Type B pancreatic cell (in vitro differentiated cells): ENCODE data around the gene TIPARP. TPM values are rescaled to one million over a fixed set of nuclear protein-coding genes. Genes with fewer than 3 reads are reported as not detected.

Source experiments
- DNase-seq: peaks from one replicate; pipeline ENCODE4 v3.0.0; 2021; ENCODE audit warnings: mixed read lengths; ENCODE audit not compliant: unreplicated experiment; ENCODE audit errors: extremely low spot score
- H3K27ac Mint-ChIP-seq: 2 replicates; pipeline ENCODE4 v1.8.0; 2021; ENCODE audit warnings: mild to moderate bottlenecking, mixed read lengths
- H3K27me3 Mint-ChIP-seq: 2 replicates; pipeline ENCODE4 v1.8.0; 2021; ENCODE audit warnings: mixed read lengths
- H3K36me3 Mint-ChIP-seq: 2 replicates; pipeline ENCODE4 v1.8.0; 2021; ENCODE audit warnings: mixed read lengths
- H3K4me1 Mint-ChIP-seq: one replicate; pipeline ENCODE4 v1.8.0; 2021; ENCODE audit warnings: mixed read lengths; ENCODE audit not compliant: unreplicated experiment
- H3K4me3 Mint-ChIP-seq: 2 replicates; pipeline ENCODE4 v1.8.0; 2021; ENCODE audit warnings: mild to moderate bottlenecking, mixed read lengths
- H3K9me3 Mint-ChIP-seq: 2 replicates; pipeline ENCODE4 v1.8.0; 2021; ENCODE audit warnings: mixed read lengths
- long read RNA-seq: library from polyadenylated mRNA; unstranded; transcript quantifications from one replicate; pipeline ENCODE4 v2.0.0, GENCODE V29; 2020
- total RNA-seq: library from RNA; stranded (reverse); gene quantifications from 2 replicates; pipeline ENCODE4 v1.2.1, GENCODE V29; 2021; ENCODE audit warnings: low replicate concordance
- TF ChIP-seq, protein P1 (sequence below): fragments of 200-600 bp; sonication (generic); conservative IDR thresholded peaks from 2 replicates; pipeline ENCODE4 v1.5.0; 2021; ENCODE audit warnings: antibody characterized with exemption, mild to moderate bottlenecking

TIPARP gene, protein sequence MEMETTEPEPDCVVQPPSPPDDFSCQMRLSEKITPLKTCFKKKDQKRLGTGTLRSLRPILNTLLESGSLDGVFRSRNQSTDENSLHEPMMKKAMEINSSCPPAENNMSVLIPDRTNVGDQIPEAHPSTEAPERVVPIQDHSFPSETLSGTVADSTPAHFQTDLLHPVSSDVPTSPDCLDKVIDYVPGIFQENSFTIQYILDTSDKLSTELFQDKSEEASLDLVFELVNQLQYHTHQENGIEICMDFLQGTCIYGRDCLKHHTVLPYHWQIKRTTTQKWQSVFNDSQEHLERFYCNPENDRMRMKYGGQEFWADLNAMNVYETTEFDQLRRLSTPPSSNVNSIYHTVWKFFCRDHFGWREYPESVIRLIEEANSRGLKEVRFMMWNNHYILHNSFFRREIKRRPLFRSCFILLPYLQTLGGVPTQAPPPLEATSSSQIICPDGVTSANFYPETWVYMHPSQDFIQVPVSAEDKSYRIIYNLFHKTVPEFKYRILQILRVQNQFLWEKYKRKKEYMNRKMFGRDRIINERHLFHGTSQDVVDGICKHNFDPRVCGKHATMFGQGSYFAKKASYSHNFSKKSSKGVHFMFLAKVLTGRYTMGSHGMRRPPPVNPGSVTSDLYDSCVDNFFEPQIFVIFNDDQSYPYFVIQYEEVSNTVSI
- 37.5 and 48.1 TPM in 2 replicates for total RNA-seq
- long read RNA-seq, full-length matches to known transcripts = 14 of 74 reads
- long read RNA-seq, partial matches to known transcripts = 56 of 74 reads
- long read RNA-seq, other reads (novel, unspliced or antisense) = 4 of 74 reads

DNA sequence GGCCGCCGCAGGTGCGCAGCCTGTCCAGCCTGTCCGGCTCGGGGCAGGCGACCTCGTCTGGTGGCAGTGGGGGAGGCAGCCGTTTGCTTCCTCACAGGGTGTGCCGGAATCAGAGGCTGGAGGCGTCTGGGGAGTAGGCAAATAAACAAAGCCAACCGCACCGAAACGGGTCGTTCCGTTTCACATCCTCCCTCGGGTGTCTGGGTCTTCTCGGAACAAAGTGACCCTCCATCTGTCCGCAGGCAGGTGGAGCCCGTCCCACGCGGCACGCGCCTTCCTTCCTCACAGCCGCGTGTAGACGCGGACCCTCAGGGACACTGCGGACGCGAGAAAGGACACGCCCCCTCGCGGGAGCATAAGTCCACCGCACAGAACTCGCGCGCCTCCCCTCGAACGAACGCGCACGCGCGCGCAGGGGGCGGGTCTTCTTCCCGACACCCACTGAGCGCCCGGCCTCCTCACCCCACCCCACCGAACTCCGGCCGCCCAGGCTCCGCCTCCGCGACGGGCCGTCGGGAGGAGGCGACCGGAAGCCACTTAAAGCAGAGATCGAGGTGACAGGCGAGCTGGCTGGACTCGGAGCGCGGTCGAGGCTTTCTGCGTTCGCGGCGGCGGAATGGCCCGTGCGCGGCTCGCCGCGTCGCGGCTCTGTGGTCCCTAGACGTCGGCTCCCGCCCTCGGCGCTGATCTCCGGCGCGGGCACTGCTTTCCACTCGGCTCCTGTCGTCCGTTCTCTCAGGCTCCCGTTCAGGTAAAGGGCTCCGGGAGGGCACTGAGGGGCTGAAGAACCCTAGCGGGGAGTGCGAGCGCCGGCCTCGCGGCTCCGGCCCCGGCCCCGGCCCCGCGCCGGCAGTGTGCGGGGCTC lies at the start of gene TIPARP:
Gene TIPARP (plus strand): TSS at position 545 of the 865 bp plus-strand sequence. CDS start 3,108 bp downstream, outside the sequence.
- TF ChIP-seq, protein P1, sequence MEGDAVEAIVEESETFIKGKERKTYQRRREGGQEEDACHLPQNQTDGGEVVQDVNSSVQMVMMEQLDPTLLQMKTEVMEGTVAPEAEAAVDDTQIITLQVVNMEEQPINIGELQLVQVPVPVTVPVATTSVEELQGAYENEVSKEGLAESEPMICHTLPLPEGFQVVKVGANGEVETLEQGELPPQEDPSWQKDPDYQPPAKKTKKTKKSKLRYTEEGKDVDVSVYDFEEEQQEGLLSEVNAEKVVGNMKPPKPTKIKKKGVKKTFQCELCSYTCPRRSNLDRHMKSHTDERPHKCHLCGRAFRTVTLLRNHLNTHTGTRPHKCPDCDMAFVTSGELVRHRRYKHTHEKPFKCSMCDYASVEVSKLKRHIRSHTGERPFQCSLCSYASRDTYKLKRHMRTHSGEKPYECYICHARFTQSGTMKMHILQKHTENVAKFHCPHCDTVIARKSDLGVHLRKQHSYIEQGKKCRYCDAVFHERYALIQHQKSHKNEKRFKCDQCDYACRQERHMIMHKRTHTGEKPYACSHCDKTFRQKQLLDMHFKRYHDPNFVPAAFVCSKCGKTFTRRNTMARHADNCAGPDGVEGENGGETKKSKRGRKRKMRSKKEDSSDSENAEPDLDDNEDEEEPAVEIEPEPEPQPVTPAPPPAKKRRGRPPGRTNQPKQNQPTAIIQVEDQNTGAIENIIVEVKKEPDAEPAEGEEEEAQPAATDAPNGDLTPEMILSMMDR = peak; percentile 77
- Mint-ChIP-seq H3K9me3 (no peaks in the 10 kb centered on the region), H3K27ac (peak within 1 kb of the TSS; percentile 97), H3K4me1 (peaks cover 22% of the 10 kb centered on the region), H3K27me3 (no peaks in the 10 kb centered on the region), H3K36me3 (peaks cover 17% of the 10 kb centered on the region), H3K4me3 (peak within 1 kb of the TSS; percentile 97)
- DNase-seq = peak; percentile 99

DNA sequence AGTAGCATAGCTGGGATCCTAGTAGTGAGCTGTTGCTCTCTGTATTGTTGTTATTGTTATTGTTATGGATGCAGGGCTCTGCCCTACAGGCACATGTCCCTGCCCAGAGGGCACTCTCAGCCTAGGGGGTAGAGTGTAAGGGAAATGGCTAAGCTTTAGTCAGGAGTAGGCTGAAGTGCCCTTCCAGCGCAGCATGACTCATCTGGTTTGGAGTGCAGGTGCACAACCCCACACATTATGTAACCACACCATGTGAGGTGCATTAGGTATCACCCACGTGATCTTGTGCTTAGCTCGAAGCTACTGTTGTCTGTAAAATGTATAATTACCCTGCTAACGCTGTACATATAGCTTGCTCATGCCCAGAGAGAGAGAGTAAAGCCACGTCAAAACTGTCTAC lies 48.3 kb upstream of the TIPARP start:
- Mint-ChIP-seq H3K27ac (no peak overlapping the region), H3K27me3 (no peaks in the 10 kb centered on the region), H3K4me1 (peaks cover 16% of the 10 kb centered on the region), H3K36me3 (no peaks in the 10 kb centered on the region), H3K4me3 (no peak overlapping the region), H3K9me3 (no peaks in the 10 kb centered on the region)
- TF ChIP-seq, protein P1 = no peak
- DNase-seq = no peak

DNA sequence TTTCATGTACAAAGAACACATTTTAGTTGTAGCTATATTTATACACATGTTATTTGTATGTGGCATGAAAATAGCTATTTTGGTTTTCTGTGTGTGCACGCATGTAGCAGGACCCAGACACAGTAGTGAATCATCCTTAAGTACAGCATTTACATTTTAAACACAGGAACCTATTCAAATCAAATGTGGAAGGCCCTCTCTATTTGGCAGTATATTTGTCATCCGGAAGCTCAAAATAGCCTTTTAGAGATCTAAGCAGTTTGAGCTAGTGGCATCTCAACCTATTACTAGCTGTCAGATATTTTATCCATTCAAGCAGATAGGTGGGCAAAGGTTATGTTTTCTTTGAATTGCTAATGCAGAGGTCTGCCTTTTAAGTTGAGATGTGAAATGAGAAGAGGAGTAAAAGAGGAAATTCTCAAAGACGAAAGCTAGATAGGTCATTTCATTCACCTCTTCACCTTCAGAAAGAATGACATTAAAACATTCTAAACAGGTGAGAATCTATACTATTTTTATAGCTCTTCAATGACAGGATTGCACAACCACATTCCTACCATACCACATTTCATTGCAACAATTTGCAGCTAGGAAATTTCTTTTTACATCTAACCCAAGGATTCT lies 46.3 kb upstream of the TIPARP start:
- peak overlapping the region; percentile 7 for H3K4me3 Mint-ChIP-seq
- no peaks in the 10 kb centered on the region for H3K9me3 Mint-ChIP-seq
- DNase-seq = no peak
- H3K4me1 Mint-ChIP-seq = peaks cover 16% of the 10 kb centered on the region
- H3K27ac Mint-ChIP-seq = peak overlapping the region; percentile 70
- no peaks in the 10 kb centered on the region for H3K27me3 Mint-ChIP-seq
- H3K36me3 Mint-ChIP-seq = no peaks in the 10 kb centered on the region
- TF ChIP-seq, protein P1 = no peak

DNA sequence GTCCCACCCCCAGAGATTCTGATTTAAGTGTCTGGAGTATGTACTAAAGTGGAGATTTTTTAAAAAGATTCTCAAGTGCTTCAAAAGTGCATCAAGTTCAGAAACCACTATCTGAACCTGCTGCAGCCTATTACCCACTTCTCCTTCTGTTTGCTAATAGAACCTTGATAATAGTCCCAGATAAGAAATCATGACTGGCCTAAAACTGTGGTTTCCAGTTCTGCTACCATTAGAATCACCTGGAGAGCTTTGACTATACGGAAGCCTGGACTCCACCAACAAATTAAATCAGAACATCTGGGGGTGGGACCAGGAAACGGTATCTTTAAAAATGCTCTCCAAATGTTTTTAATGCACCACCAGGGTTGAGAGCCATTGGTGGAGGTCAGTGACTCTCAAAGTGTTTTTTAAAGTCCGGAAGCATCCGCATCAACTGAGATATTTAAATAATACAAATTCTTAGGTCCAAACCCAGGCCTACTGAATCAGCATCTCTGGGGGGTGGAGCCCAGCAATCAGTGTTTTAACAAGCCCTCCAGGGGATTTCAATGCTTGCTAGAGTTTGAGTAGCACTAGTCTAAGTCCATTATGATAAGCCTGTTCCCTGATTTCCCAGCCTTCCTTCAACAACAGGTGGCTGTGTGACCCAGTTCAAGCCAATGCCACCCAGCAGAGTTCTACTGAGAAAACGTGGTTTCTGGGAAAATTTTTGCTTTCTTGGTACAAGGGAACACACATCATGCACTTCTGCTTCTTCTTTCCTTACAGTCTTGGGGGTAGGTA lies 45.4 kb upstream of the TIPARP start:
- H3K4me1 Mint-ChIP-seq = peaks cover 16% of the 10 kb centered on the region
- no peaks in the 10 kb centered on the region for H3K36me3 Mint-ChIP-seq
- no peak for DNase-seq
- H3K9me3 Mint-ChIP-seq = no peaks in the 10 kb centered on the region
- no peaks in the 10 kb centered on the region for H3K27me3 Mint-ChIP-seq
- peak overlapping the region; percentile 7 for H3K4me3 Mint-ChIP-seq
- TF ChIP-seq, protein P1 = no peak
- H3K27ac Mint-ChIP-seq = peak overlapping the region; percentile 70
